ENCODE results near the gene FBXL4.

FBXL4 gene

GRCh38 chr6:98947411-98948292 lies at the start of gene FBXL4:
Gene FBXL4, minus strand, starts transcription at chr6:98947946. Its CDS starts 20,958 bp downstream, at chr6:98926988.
- peak; percentile 66 to 82 for DNase-seq (ENCODE audit: low read depth in 2 of 2)

- no peak for DNase-seq (ENCODE audit: low read depth in 2 of 2)
Measured at GRCh38 chr6:98995116-98995515, 47.4 kb upstream of the FBXL4 start.

GRCh38 chr6:98992535-98992934 lies 44.8 kb upstream of the FBXL4 start:
- DNase-seq (ENCODE audit: low read depth in 2 of 2), result no peak

- DNase-seq (ENCODE audit: low read depth in 2 of 2), result no peak
Measured at GRCh38 chr6:98986071-98986615, 38.4 kb upstream of the FBXL4 start.

- DNase-seq (ENCODE audit: low read depth in 2 of 2), result no peak
Measured at GRCh38 chr6:98985391-98985790, 37.6 kb upstream of the FBXL4 start.

- no peak for DNase-seq (ENCODE audit: low read depth in 2 of 2)
Measured at GRCh38 chr6:98984121-98984520, 36.4 kb upstream of the FBXL4 start.

- no peak for DNase-seq (ENCODE audit: low read depth in 2 of 2)
Measured at GRCh38 chr6:98981473-98981872, 33.7 kb upstream of the FBXL4 start.

- no peak for DNase-seq (ENCODE audit: low read depth in 2 of 2)
Measured at GRCh38 chr6:98980819-98981218, 33.1 kb upstream of the FBXL4 start.

- no peak for DNase-seq (ENCODE audit: low read depth in 2 of 2)
Measured at GRCh38 chr6:98977671-98978292, 30.0 kb upstream of the FBXL4 start.

GRCh38 chr6:98976674-98977385 lies 29.1 kb upstream of the FBXL4 start:
- no peak for DNase-seq (ENCODE audit: low read depth in 2 of 2)

- no peak for DNase-seq (ENCODE audit: low read depth in 2 of 2)
Measured at GRCh38 chr6:98975421-98975820, 27.7 kb upstream of the FBXL4 start.

- no peak for DNase-seq (ENCODE audit: low read depth in 2 of 2)
Measured at GRCh38 chr6:98974309-98974708, 26.6 kb upstream of the FBXL4 start.

- no peak for DNase-seq (ENCODE audit: low read depth in 2 of 2)
Measured at GRCh38 chr6:98973571-98973970, 25.8 kb upstream of the FBXL4 start.

GRCh38 chr6:98971303-98971702 lies 23.6 kb upstream of the FBXL4 start:
- DNase-seq (ENCODE audit: low read depth in 2 of 2), result no peak

- DNase-seq (ENCODE audit: low read depth in 2 of 2), result no peak
Measured at GRCh38 chr6:98970469-98970868, 22.7 kb upstream of the FBXL4 start.

GRCh38 chr6:98967616-98968015 lies 19.9 kb upstream of the FBXL4 start:
- no peak for DNase-seq (ENCODE audit: low read depth in 2 of 2)

- DNase-seq (ENCODE audit: low read depth in 2 of 2), result no peak
Measured at GRCh38 chr6:98959631-98960030, 11.9 kb upstream of the FBXL4 start.

- no peak for DNase-seq (ENCODE audit: low read depth in 2 of 2)
Measured at GRCh38 chr6:98958776-98959175, 11.0 kb upstream of the FBXL4 start.

GRCh38 chr6:98957450-98957849 lies 9.7 kb upstream of the FBXL4 start:
- DNase-seq (ENCODE audit: low read depth in 2 of 2), result no peak

GRCh38 chr6:98949589-98949988 lies 1.8 kb upstream of the FBXL4 start:
- no peak for DNase-seq (ENCODE audit: low read depth in 2 of 2)

- peak in 1 of 2 donors; percentile 8 for DNase-seq (ENCODE audit: low read depth in 2 of 2)
Measured at GRCh38 chr6:98946879-98947410, 801 bp downstream of the FBXL4 start.

GRCh38 chr6:98946266-98946878 lies 1.4 kb downstream of the FBXL4 start:
- no peak for DNase-seq (ENCODE audit: low read depth in 2 of 2)
